ENCODE measurements around the gene ZNF182.
"Not testable (repeated sequence)": the region's sequence is repeated elsewhere in the genome, so short reads cannot be mapped to it uniquely, and the experiment has no call there.

ZNF182 gene

DNA sequence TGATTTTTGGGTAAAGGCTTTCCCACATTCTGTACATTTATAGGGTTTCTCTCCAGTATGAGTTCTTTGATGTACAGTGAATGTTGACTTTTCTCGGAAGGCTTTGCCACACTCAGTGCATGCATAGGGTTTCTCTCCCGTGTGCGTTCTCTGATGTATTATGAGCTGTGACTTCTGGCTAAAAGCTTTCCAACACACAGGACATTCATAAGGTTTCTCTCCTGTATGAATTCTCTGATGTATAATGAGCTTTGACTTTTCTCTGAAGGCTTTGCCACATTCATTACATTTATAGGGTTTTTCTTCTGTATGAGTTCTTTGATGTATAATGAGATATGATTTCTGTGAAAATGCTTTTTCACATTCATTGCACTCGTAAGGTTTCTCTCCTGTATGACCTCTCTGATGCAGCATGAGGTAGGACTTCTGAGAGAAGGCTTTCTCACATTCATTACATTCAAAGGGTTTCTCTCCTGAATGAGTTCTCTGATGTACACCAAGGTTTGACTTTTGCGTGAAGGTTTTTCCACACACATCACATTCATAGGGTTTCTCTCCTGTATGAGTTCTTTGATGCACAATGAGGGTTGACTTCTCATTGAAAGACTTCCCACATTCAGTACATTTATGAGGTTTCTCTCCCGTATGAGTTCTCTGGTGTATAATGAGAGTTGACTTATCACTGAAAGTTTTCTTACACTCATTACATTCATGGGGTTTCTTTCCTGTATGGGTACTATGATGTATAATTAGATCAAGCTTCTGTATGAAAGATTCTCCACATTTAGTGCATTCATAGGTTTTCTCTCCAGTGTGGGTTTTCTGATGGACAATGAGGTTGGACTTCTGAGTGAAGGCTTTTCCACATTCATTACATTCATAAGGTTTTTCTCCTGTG is 27.3 kb downstream of the ZNF182 start:
- no peak for DNase-seq
- H3K9me3 Mint-ChIP-seq, result peaks cover 98% of the 10 kb centered on the region

DNA sequence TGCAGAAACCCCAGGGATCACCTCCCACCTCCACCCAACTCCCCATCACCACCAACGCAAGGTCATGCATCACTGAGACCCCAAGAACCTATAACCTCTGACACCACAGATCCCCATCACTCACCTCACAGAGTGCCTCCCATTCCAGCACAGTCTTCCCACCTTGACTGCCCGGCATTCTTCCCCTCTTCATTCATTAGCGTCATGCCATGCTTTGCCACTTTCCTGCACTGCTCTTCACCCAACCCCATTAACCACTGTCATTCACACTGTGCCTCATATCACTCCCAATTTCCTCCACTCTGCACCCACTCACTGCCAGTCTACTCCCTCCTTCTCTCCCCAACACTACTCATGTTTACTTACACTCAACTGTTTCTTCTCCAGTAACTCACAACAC is 30.6 kb downstream of the ZNF182 start:
- Mint-ChIP-seq H3K4me3 (no peak overlapping the region), H3K9me3 (peaks cover 87% of the 10 kb centered on the region), H3K27me3 (ENCODE audit: low read depth, poor library complexity) (peaks cover 8% of the 10 kb centered on the region), H3K4me1 (no peaks in the 10 kb centered on the region), H3K36me3 (ENCODE audit: low read depth) (peaks cover 62% of the 10 kb centered on the region), H3K27ac (no peak overlapping the region)
- DNase-seq, result no peak
- TF ChIP-seq, protein P1, sequence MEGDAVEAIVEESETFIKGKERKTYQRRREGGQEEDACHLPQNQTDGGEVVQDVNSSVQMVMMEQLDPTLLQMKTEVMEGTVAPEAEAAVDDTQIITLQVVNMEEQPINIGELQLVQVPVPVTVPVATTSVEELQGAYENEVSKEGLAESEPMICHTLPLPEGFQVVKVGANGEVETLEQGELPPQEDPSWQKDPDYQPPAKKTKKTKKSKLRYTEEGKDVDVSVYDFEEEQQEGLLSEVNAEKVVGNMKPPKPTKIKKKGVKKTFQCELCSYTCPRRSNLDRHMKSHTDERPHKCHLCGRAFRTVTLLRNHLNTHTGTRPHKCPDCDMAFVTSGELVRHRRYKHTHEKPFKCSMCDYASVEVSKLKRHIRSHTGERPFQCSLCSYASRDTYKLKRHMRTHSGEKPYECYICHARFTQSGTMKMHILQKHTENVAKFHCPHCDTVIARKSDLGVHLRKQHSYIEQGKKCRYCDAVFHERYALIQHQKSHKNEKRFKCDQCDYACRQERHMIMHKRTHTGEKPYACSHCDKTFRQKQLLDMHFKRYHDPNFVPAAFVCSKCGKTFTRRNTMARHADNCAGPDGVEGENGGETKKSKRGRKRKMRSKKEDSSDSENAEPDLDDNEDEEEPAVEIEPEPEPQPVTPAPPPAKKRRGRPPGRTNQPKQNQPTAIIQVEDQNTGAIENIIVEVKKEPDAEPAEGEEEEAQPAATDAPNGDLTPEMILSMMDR (IDR thresholded peaks at IDR 0.05), result no peak

More for the DNA sequence above, 27.3 kb downstream of the ZNF182 start:
- Mint-ChIP-seq H3K4me3 (no peak overlapping the region), H3K27ac (no peak overlapping the region), H3K4me1 (no peaks in the 10 kb centered on the region), H3K36me3 (ENCODE audit: low read depth) (peaks cover 95% of the 10 kb centered on the region), H3K27me3 (ENCODE audit: low read depth, poor library complexity) (peaks cover 8% of the 10 kb centered on the region)
- TF ChIP-seq, protein P1 (IDR thresholded peaks at IDR 0.05), result no peak

- not testable (repeated sequence) for H3K27me3 Mint-ChIP-seq (ENCODE audit: low read depth, poor library complexity); H3K36me3 Mint-ChIP-seq (ENCODE audit: low read depth); DNase-seq; H3K4me3 Mint-ChIP-seq; H3K4me1 Mint-ChIP-seq; H3K27ac Mint-ChIP-seq
- peaks cover 83% of the 10 kb centered on the region for H3K9me3 Mint-ChIP-seq
Observed at GRCh38 chrX:47965526-47965925, 38.3 kb downstream of the ZNF182 start.

- H3K27me3 Mint-ChIP-seq (ENCODE audit: low read depth, poor library complexity); H3K27ac Mint-ChIP-seq; DNase-seq; H3K4me3 Mint-ChIP-seq; H3K4me1 Mint-ChIP-seq; H3K36me3 Mint-ChIP-seq (ENCODE audit: low read depth): not testable (repeated sequence)
- peaks cover 68% of the 10 kb centered on the region for H3K9me3 Mint-ChIP-seq
Observed at GRCh38 chrX:47961830-47962229, 42.0 kb downstream of the ZNF182 start.

DNA sequence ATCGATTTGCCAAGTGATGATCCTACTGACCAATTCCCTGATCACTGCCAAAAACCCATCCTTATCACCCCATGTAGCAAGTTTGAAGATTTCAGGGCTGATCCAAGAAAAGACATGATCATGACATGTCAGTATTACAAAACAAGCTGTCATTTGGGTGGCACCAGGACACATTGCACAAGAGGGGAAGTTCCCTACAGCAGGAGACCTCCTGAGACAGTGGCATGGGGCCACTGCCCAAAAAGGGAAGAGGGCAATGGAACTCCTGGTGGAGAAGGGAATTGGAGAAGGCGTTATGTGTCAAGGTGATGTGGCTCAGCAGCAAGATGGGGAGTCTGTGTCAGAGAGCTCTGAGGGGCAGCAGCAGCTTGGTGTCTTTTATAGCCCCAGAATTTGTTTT is 43.4 kb downstream of the ZNF182 start:
- TF ChIP-seq, protein P1 (IDR thresholded peaks at IDR 0.05), result no peak
- Mint-ChIP-seq H3K36me3 (ENCODE audit: low read depth) (no peaks in the 10 kb centered on the region), H3K9me3 (peaks cover 71% of the 10 kb centered on the region), H3K27me3 (ENCODE audit: low read depth, poor library complexity) (no peaks in the 10 kb centered on the region), H3K4me1 (no peaks in the 10 kb centered on the region), H3K27ac (no peak overlapping the region), H3K4me3 (no peak overlapping the region)
- DNase-seq, result no peak

DNA sequence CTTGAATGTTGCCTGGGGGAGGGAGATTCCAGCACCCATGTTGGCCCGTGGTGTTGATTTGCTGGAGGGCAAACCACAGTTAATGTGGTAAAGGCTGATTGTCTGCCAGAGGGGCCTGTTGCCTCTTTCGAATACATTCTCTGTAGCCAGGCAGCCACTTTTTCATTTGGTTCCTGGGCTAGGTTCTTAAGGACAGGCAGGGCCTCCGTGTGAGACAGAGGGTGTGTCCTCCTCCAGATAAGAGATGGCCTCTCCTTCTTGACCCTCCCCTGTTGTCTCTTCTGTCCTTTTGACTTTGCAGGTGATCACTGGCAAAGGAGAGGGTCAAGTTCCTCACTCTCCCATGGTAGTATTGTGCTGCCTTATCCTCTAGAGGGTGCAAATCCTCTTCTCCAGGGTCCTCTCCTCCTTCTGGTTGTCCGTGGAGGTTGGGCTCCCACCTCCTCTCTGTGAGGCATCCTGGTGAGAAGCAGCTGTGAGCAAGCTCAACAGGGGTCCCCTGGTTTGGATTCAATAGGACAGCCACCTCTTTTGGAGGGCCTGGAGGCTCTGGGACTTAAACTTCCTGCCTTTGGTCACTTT is 44.9 kb downstream of the ZNF182 start:
- no peaks in the 10 kb centered on the region for H3K36me3 Mint-ChIP-seq (ENCODE audit: low read depth)
- no peak for DNase-seq

DNA sequence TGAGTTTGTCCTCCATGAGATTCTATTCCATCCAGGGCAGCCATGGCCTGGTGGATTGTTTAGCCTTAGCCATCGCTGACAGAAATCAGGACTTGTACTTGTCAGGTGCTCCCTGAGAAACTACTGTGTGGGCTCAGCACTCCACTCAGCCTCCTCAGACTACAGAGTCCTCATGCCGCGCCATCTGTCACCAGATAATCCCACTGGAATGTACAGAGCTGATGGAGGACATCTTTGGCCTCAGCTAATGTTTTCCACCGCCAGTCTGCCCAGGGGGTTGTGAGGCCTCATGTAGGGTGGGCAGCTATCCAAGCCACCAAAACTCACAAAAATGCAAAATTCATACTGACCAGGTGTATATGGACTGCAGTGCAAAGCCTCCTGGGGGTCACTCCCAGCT is 45.6 kb downstream of the ZNF182 start:
- not testable (repeated sequence) for H3K27me3 Mint-ChIP-seq (ENCODE audit: low read depth, poor library complexity); H3K4me3 Mint-ChIP-seq; H3K4me1 Mint-ChIP-seq; DNase-seq; H3K27ac Mint-ChIP-seq; H3K36me3 Mint-ChIP-seq (ENCODE audit: low read depth)
- peaks cover 62% of the 10 kb centered on the region for H3K9me3 Mint-ChIP-seq

More for the DNA sequence above, 44.9 kb downstream of the ZNF182 start:
- no peak overlapping the region for H3K27ac Mint-ChIP-seq
- H3K4me1 Mint-ChIP-seq, result no peaks in the 10 kb centered on the region
- peaks cover 61% of the 10 kb centered on the region for H3K9me3 Mint-ChIP-seq
- TF ChIP-seq, protein P1 (IDR thresholded peaks at IDR 0.05), result no peak
- no peak overlapping the region for H3K4me3 Mint-ChIP-seq
- no peaks in the 10 kb centered on the region for H3K27me3 Mint-ChIP-seq (ENCODE audit: low read depth, poor library complexity)

All from nephron progenitor cell (in vitro differentiated cells).